ENCODE measurements around the gene KCNAB3.
"Not testable (repeated sequence)": the region's sequence is repeated elsewhere in the genome, so short reads cannot be mapped to it uniquely, and the experiment has no call there.

Gene KCNAB3

GRCh38 chr17:7929158-7930023, at the start of gene KCNAB3:
TSS of gene KCNAB3 (minus strand) at chr17:7929856. CDS start at chr17:7929435, 421 bp downstream.
- peak; percentile 49 to 98 (median 78) for DNase-seq
- intact Hi-C loops (cut with DNase I) = loop anchor here (5.0 kb wide), 1 partner anchor 87 kb away; no protein-coding TSS in a partner anchor

GRCh38 chr17:7977805-7978204, 48.1 kb upstream of the KCNAB3 start:
- DNase-seq = no peak
- intact Hi-C loops (cut with DNase I) = no loop called here

GRCh38 chr17:7977039-7977438, 47.4 kb upstream of the KCNAB3 start:
- DNase-seq = no peak
- intact Hi-C loops (cut with DNase I) = no loop called here

- intact Hi-C loops (cut with DNase I) = no loop called here
- no peak for DNase-seq
Observed at GRCh38 chr17:7974638-7975131, 45.0 kb upstream of the KCNAB3 start.

- no peak for DNase-seq
- intact Hi-C loops (cut with DNase I) = no loop called here
Observed at GRCh38 chr17:7972131-7972785, 42.6 kb upstream of the KCNAB3 start.

GRCh38 chr17:7971651-7972050, 42.0 kb upstream of the KCNAB3 start:
- no peak for DNase-seq
- intact Hi-C loops (cut with DNase I) = no loop called here

GRCh38 chr17:7969433-7969832, 39.8 kb upstream of the KCNAB3 start:
- DNase-seq = no peak

GRCh38 chr17:7967751-7968150, 38.1 kb upstream of the KCNAB3 start:
- intact Hi-C loops (cut with DNase I) = no loop called here
- no peak for DNase-seq

More at GRCh38 chr17:7969433-7969832, 39.8 kb upstream of the KCNAB3 start:
- intact Hi-C loops (cut with DNase I) = no loop called here

GRCh38 chr17:7961421-7961820, 31.8 kb upstream of the KCNAB3 start:
- no peak for DNase-seq
- intact Hi-C loops (cut with DNase I) = no loop called here

GRCh38 chr17:7959503-7960253, 30.0 kb upstream of the KCNAB3 start:
- DNase-seq = no peak

GRCh38 chr17:7956228-7956965, 26.7 kb upstream of the KCNAB3 start:
- DNase-seq = peak in 2 of 10 donors; percentile 16 to 18
- intact Hi-C loops (cut with DNase I) = no loop called here

More at GRCh38 chr17:7959503-7960253, 30.0 kb upstream of the KCNAB3 start:
- intact Hi-C loops (cut with DNase I) = no loop called here

GRCh38 chr17:7955414-7956227, 26.0 kb upstream of the KCNAB3 start:
- DNase-seq = no peak
- intact Hi-C loops (cut with DNase I) = no loop called here

GRCh38 chr17:7953266-7953665, 23.6 kb upstream of the KCNAB3 start:
- intact Hi-C loops (cut with DNase I); DNase-seq: not testable (repeated sequence)

- DNase-seq = no peak
- intact Hi-C loops (cut with DNase I) = no loop called here
Observed at GRCh38 chr17:7951143-7951792, 21.6 kb upstream of the KCNAB3 start.

- no peak for DNase-seq
- intact Hi-C loops (cut with DNase I) = no loop called here
Observed at GRCh38 chr17:7950578-7950977, 20.9 kb upstream of the KCNAB3 start.

- peak in 1 of 10 donors; percentile 43 for DNase-seq
- intact Hi-C loops (cut with DNase I) = no loop called here
Observed at GRCh38 chr17:7947651-7948050, 18.0 kb upstream of the KCNAB3 start.

- DNase-seq = peak in 1 of 10 donors; percentile 56
- intact Hi-C loops (cut with DNase I) = no loop called here
Observed at GRCh38 chr17:7946441-7946840, 16.8 kb upstream of the KCNAB3 start.

- peak in 1 of 10 donors; percentile 70 for DNase-seq
- intact Hi-C loops (cut with DNase I) = no loop called here
Observed at GRCh38 chr17:7945651-7946050, 16.0 kb upstream of the KCNAB3 start.

GRCh38 chr17:7944326-7944725, 14.7 kb upstream of the KCNAB3 start:
- intact Hi-C loops (cut with DNase I) = no loop called here
- DNase-seq = peak in 1 of 10 donors; percentile 69

All from posterior cingulate gyrus (tissue), 11 donors.